ENCODE measurements around the gene PXMP4. TPM values are rescaled to one million over a fixed set of nuclear protein-coding genes. Genes with fewer than 3 reads are reported as not detected.

The PXMP4 gene
- total RNA-seq, 1 experiment from 2014 or later = 5.7 TPM

DNA sequence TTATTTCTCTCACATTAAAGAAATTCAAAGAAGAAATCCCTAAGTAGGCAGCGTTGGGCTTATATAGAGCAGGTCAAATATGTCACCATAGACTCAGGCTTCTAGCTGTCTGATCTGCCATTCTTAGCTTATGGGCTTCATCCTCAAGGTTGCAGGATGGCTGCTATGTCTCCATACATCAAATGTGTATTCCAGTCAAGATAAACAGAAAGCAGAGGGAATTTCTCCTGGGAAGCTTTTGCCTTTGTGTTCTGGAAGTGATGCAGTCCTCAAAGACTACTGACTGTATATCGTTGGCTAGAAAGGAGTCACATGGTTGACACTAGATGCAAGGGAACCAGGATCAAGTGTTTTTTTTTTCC lies 47.6 kb upstream of the PXMP4 start:
- H3K4me3 Mint-ChIP-seq = no peak overlapping the region; a peak in 1 of 5 replicates
- no peaks in the 10 kb centered on the region for H3K23me2 ChIP-seq (ENCODE audit: insufficient read length, low read depth, low read length, poor library complexity, severe bottlenecking)
- H4K91ac ChIP-seq (ENCODE audit: insufficient read length, low read depth, low read length) = no peak overlapping the region
- H4K20me1 ChIP-seq (ENCODE audit: control insufficient read depth, insufficient read depth, insufficient read length) = peaks cover 2% of the 10 kb centered on the region
- H3K27me3 Mint-ChIP-seq (ENCODE audit: low read depth) = no peaks in the 10 kb centered on the region
- H3K9me3 Mint-ChIP-seq = no peaks in the 10 kb centered on the region
- H3K4ac ChIP-seq (ENCODE audit: low read depth, low read length) = no peak overlapping the region
- no peak overlapping the region for H2BK5ac ChIP-seq (ENCODE audit: insufficient read length, low read length)
- no peak overlapping the region for H3K18ac ChIP-seq (ENCODE audit: insufficient read length, low read depth, low read length)
- no peak overlapping the region for H2BK12ac ChIP-seq (ENCODE audit: insufficient read length, low read depth, low read length)
- no peak overlapping the region for H2BK20ac ChIP-seq (ENCODE audit: low read depth, low read length, poor library complexity, severe bottlenecking)
- H4K8ac ChIP-seq (replicated peaks; ENCODE audit: insufficient read length, low read depth, low read length) = no peak overlapping the region
- H2BK15ac ChIP-seq (ENCODE audit: low read depth, low read length) = no peak overlapping the region
- H3K23ac ChIP-seq (ENCODE audit: insufficient read length, low read depth, low read length) = no peak overlapping the region
- H2BK120ac ChIP-seq (ENCODE audit: low read depth, low read length, poor library complexity, severe bottlenecking) = no peak overlapping the region
- H3K9me3 ChIP-seq (ENCODE audit: control insufficient read depth, low read depth, low read length) = no peaks in the 10 kb centered on the region
- TF ChIP-seq, protein P1, sequence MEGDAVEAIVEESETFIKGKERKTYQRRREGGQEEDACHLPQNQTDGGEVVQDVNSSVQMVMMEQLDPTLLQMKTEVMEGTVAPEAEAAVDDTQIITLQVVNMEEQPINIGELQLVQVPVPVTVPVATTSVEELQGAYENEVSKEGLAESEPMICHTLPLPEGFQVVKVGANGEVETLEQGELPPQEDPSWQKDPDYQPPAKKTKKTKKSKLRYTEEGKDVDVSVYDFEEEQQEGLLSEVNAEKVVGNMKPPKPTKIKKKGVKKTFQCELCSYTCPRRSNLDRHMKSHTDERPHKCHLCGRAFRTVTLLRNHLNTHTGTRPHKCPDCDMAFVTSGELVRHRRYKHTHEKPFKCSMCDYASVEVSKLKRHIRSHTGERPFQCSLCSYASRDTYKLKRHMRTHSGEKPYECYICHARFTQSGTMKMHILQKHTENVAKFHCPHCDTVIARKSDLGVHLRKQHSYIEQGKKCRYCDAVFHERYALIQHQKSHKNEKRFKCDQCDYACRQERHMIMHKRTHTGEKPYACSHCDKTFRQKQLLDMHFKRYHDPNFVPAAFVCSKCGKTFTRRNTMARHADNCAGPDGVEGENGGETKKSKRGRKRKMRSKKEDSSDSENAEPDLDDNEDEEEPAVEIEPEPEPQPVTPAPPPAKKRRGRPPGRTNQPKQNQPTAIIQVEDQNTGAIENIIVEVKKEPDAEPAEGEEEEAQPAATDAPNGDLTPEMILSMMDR (conservative IDR thresholded peaks at IDR 0.05) = no peak
- no peak overlapping the region for H2AFZ ChIP-seq (ENCODE audit: low read length)
- no peak overlapping the region for H3K4me2 ChIP-seq (ENCODE audit: insufficient read depth, insufficient read length, low read length)
- H4K5ac ChIP-seq (ENCODE audit: insufficient read length, low read depth, low read length) = no peak overlapping the region
- H3K36me3 Mint-ChIP-seq (ENCODE audit: insufficient read depth in 1 of 3, low read depth in 3 of 3) = peaks cover 3 to 34% (median 4%) of the 10 kb centered on the region in 3 experiments; a peak in 5 of 7 replicates
- DNase-seq = no peak
- no peaks in the 10 kb centered on the region for H3K79me1 ChIP-seq (ENCODE audit: insufficient read depth, low read depth, low read length, poor library complexity, severe bottlenecking)
- H3K4me1 Mint-ChIP-seq = peaks cover 0 to 7% of the 10 kb centered on the region in 2 experiments; a peak in 1 of 4 replicates
- no peak overlapping the region for H3K27ac Mint-ChIP-seq
- H3K27ac ChIP-seq (ENCODE audit: insufficient read length, low read depth, low read length) = no peak overlapping the region
- H3K14ac ChIP-seq (ENCODE audit: insufficient read depth, low read length) = no peak overlapping the region
- H3K4me1 ChIP-seq (ENCODE audit: insufficient read depth, low read length) = no peaks in the 10 kb centered on the region
- H2AK5ac ChIP-seq (ENCODE audit: insufficient read length, low read length) = no peak overlapping the region
- no peak overlapping the region for H3K56ac ChIP-seq (ENCODE audit: insufficient read length, low read depth, low read length)
- H3K27me3 ChIP-seq (ENCODE audit: insufficient read depth, low read length) = no peaks in the 10 kb centered on the region
- H3K79me2 ChIP-seq (ENCODE audit: insufficient read depth, low read length) = no peaks in the 10 kb centered on the region
- H3T11ph ChIP-seq (ENCODE audit: low read length) = no peak overlapping the region
- no peak overlapping the region for H3K9ac ChIP-seq (ENCODE audit: extremely low read depth, insufficient read length, low read length)
- no CpG with 5 or more reads among the region's 2 CpGs for WGBS (ENCODE audit: extremely low coverage, insufficient read length, low lambda C conversion rate)
